Erythroblast (primary cell): ENCODE results near the gene SLC49A4.

Experiments
- GATA1 ChIP-seq: IDR thresholded peaks from 2 replicates; pipeline ENCODE4 v1.6.1; 2011; ENCODE audit warnings: low read depth, mild to moderate bottlenecking, control low read depth, low read length, moderate library complexity
- POLR2A ChIP-seq: IDR thresholded peaks from 2 replicates; pipeline ENCODE4 v1.6.1; 2011; ENCODE audit warnings: mild to moderate bottlenecking, low read length

- TF ChIP-seq POLR2A: no peak
- TF ChIP-seq GATA1: no peak
These were observed 67.5 kb downstream of the SLC49A4 start for GRCh38 chr3:122862381-122862780.
